HG03378 (cell line): ENCODE data around the gene NR1I3.
A peak's percentile ranks its signal among the peaks of the same experiment; 100 is the strongest.
"Not testable (repeated sequence)": the region's sequence is repeated elsewhere in the genome, so short reads cannot be mapped to it uniquely, and the experiment has no call there.

Experiments used
- ATAC-seq: cut with Tn5 transposase; IDR thresholded peaks from one replicate; pipeline ENCODE4 v1.9.1; 2021; ENCODE audit warnings: mild to moderate bottlenecking, moderate library complexity; ENCODE audit not compliant: unreplicated experiment

The NR1I3 gene

GRCh38 chr1:161250829-161251228 lies 12.8 kb upstream of the NR1I3 start:
- no peak for ATAC-seq

- not testable (repeated sequence) for ATAC-seq
Observed at GRCh38 chr1:161250100-161250499, 12.1 kb upstream of the NR1I3 start.

GRCh38 chr1:161244888-161245287 lies 6.9 kb upstream of the NR1I3 start:
- no peak for ATAC-seq

- no peak for ATAC-seq
Observed at GRCh38 chr1:161242313-161242712, 4.3 kb upstream of the NR1I3 start.

GRCh38 chr1:161241682-161242081 lies 3.7 kb upstream of the NR1I3 start:
- ATAC-seq, result no peak

- ATAC-seq, result no peak
Observed at GRCh38 chr1:161235957-161236775, 1.8 kb downstream of the NR1I3 start.

GRCh38 chr1:161233102-161233501 lies 4.9 kb downstream of the NR1I3 start:
- ATAC-seq, result no peak

- no peak for ATAC-seq
Observed at GRCh38 chr1:161230762-161231161, 7.2 kb downstream of the NR1I3 start.

- no peak for ATAC-seq
Observed at GRCh38 chr1:161229896-161230295, 8.1 kb downstream of the NR1I3 start.

- ATAC-seq, result no peak
Observed at GRCh38 chr1:161228032-161228431, 10.0 kb downstream of the NR1I3 start.

- peak; percentile 39 for ATAC-seq
Observed at GRCh38 chr1:161227196-161227871, 10.7 kb downstream of the NR1I3 start.

- ATAC-seq, result no peak
Observed at GRCh38 chr1:161226759-161227158, 11.2 kb downstream of the NR1I3 start.

- no peak for ATAC-seq
Observed at GRCh38 chr1:161226320-161226711, 11.7 kb downstream of the NR1I3 start.

- ATAC-seq, result peak; percentile 89
Observed at GRCh38 chr1:161225534-161226319, 12.3 kb downstream of the NR1I3 start, which contains the start of gene TOMM40L. TOMM40L (plus strand) TSS chr1:161226060; CDS start chr1:161226490, 430 bp downstream.

- ATAC-seq, result no peak
Observed at GRCh38 chr1:161225178-161225533, 12.8 kb downstream of the NR1I3 start.

GRCh38 chr1:161224695-161225087 lies 13.3 kb downstream of the NR1I3 start:
- not testable (repeated sequence) for ATAC-seq

GRCh38 chr1:161223805-161224694 lies 14.0 kb downstream of the NR1I3 start:
- ATAC-seq, result no peak

GRCh38 chr1:161222175-161223019 lies 15.6 kb downstream of the NR1I3 start:
- ATAC-seq, result no peak

GRCh38 chr1:161220002-161220401 lies 18.0 kb downstream of the NR1I3 start:
- ATAC-seq, result no peak
